Stimulated activated memory B cell treated with anti-CD40 and anti-IgM and Interleukin-4, amounts not matched to agents 10 μg/mL and 1 μg/mL and 100 μg/mL, for 72 hours (primary cell): ENCODE measurements around the gene DYNC1I1.

Experiments used
- ATAC-seq: fragments of 150-1000 bp; cut with Tn5 transposase; 2 replicates; pipeline ENCODE4 v1.10.0; 2021
- H3K27ac Mint-ChIP-seq: one replicate; pipeline ENCODE4 v1.8.0; 2022; ENCODE audit warnings: mild to moderate bottlenecking, mixed read lengths
- H3K27me3 Mint-ChIP-seq: one replicate; pipeline ENCODE4 v1.8.0; 2022; ENCODE audit warnings: mixed read lengths
- H3K36me3 Mint-ChIP-seq: one replicate; pipeline ENCODE4 v1.8.0; 2022; ENCODE audit warnings: mixed read lengths
- H3K4me1 Mint-ChIP-seq: one replicate; pipeline ENCODE4 v1.8.0; 2022; ENCODE audit warnings: mixed read lengths
- H3K4me3 Mint-ChIP-seq: one replicate; pipeline ENCODE4 v1.8.0; 2022; ENCODE audit warnings: mild to moderate bottlenecking, moderate library complexity, mixed read lengths
- H3K9me3 Mint-ChIP-seq: one replicate; pipeline ENCODE4 v1.8.0; 2022; ENCODE audit warnings: mixed read lengths

Gene DYNC1I1

DNA sequence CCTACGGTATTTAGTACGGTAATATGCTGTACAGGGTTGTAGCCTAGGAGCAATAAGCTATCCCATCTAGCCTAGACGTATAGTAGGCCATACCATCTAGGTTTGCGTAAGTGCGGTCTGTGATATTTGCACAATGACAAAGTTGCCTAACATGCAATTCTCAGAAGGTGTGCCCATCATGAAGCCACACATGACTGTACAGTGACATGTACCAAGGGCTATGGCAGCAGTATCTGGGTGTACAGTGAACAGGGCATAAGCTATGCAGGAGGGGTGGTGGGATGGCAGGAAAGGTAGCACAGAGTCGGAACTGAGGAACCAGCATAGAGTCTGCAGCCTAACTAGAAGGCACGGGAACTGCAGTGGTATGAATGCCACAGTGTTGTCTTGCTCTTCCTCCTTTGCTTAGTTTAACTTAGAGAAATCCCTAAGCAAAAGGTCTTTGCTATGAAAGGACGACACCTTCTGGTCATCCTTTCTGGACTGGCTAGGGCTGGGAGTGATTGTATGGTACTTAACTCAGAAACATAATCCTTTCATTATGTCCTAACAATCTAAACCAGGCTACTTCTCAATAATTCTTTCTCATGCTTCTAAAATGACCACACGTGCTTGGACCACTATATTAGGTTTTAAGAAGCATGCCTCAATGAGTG, 93.5 kb downstream of the DYNC1I1 start:
- Mint-ChIP-seq H3K9me3 (no peaks in the 10 kb centered on the region), H3K27ac (no peak overlapping the region), H3K36me3 (no peaks in the 10 kb centered on the region), H3K27me3 (no peaks in the 10 kb centered on the region), H3K4me1 (no peaks in the 10 kb centered on the region), H3K4me3 (no peak overlapping the region)
- ATAC-seq: no peak

DNA sequence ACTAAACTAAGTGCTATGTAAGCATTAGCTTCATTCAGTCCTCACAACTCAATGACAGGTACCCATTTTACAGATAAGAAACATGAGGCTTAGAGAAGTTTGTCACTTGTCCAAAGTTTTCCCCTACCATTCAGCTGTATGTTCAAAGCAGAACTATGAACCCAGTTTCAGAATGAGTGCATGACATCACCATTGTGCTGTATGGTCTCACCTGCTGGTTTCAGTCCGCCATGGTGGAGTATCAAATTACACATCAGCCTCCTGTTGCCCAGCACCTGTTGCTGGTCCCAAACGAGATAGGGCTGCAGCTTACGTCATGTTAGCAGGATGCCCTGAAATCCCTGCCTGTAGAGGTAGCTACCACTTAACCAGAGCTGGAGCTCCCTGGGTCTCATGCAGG, 95.0 kb downstream of the DYNC1I1 start:
- no peaks in the 10 kb centered on the region for H3K27me3 Mint-ChIP-seq
- no peaks in the 10 kb centered on the region for H3K36me3 Mint-ChIP-seq
- H3K4me1 Mint-ChIP-seq: peaks cover 6% of the 10 kb centered on the region
- H3K9me3 Mint-ChIP-seq: no peaks in the 10 kb centered on the region
- H3K27ac Mint-ChIP-seq: no peak overlapping the region
- ATAC-seq: peak; percentile 35
- H3K4me3 Mint-ChIP-seq: no peak overlapping the region

DNA sequence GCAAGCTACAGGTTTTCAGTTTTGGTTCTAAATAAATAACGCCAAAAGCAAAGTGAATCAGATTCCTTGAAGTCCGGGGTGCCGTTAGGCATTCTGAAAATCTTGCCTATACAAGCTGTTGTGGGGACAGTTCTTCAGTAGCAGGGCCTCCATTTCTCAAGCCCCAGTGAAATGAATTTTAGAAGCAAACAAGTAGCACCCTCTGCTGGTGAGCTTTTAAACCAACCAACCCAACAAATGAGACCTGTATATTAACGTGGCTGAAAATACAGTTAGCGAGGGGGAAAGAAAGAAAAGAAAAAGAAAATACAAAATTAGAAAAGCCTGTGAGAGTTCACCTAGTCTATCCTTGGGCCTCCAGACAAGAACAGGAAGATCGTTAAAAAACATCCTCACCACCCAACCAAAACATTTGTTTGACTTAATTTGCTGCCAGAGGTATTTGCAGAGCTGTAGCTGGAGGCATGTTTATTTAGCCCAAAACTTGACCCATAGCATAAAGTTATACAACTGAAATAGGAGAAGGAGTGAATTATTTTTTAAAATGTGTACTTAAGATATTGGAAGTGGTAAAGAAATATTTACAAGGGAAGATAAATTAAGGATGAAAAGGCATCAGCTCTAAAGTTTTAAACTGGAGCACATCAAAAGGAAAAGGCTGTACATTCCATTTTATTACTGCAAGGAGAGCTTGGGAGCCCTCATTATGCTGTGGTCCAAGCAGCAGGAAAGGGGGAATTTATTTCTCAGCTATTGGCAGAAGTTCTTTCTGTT, 98.9 kb downstream of the DYNC1I1 start:
- no peaks in the 10 kb centered on the region for H3K9me3 Mint-ChIP-seq
- no peak for ATAC-seq
- H3K4me3 Mint-ChIP-seq: no peak overlapping the region
- H3K27ac Mint-ChIP-seq: no peak overlapping the region
- peaks cover 20% of the 10 kb centered on the region for H3K27me3 Mint-ChIP-seq
- peaks cover 6% of the 10 kb centered on the region for H3K4me1 Mint-ChIP-seq
- H3K36me3 Mint-ChIP-seq: no peaks in the 10 kb centered on the region

DNA sequence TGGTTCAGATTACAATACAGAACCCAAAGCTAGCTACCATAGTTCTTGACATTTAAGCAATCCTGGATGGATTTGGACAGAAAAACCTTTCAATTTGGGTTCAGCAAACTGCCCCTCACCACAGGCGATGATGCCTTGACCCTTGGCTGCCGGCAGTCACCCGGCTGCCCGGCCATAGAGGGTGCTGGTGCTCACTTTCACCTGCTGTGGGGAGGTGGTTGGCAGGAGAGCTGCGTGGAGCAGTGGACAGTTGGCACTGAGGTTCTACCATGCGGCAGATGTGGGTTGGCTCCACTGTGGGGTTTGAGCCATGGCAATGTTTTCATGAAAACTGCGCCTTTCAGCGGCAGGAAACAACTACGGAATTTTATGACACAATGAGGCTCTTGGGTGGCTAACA, 99.5 kb downstream of the DYNC1I1 start:
- Mint-ChIP-seq H3K27ac (no peak overlapping the region), H3K4me3 (no peak overlapping the region), H3K9me3 (no peaks in the 10 kb centered on the region), H3K27me3 (peaks cover 23% of the 10 kb centered on the region), H3K4me1 (peaks cover 6% of the 10 kb centered on the region), H3K36me3 (no peaks in the 10 kb centered on the region)
- ATAC-seq: no peak

DNA sequence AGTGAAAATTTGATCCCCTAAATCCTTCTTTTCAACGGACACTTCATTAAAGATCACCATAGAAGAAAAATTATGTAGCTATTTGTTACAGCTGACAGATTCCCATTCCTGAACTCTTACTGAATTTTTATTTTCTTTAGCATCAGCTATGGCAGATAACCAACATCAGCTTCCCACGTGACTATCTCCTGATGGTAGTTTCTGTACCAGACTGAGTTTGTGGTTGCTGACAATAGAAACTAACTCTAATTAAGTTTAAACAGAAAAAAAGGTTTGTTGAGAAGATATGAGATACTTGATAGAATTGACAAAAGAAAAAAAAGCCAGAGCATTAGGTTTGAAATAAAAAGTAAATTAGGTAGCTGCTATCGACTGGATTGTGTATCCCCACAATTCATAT, 101.8 kb downstream of the DYNC1I1 start:
- peaks cover 23% of the 10 kb centered on the region for H3K27me3 Mint-ChIP-seq
- no peak overlapping the region for H3K4me3 Mint-ChIP-seq
- H3K9me3 Mint-ChIP-seq: peaks cover 9% of the 10 kb centered on the region
- ATAC-seq: no peak
- no peak overlapping the region for H3K27ac Mint-ChIP-seq
- H3K4me1 Mint-ChIP-seq: peaks cover 6% of the 10 kb centered on the region
- H3K36me3 Mint-ChIP-seq: no peaks in the 10 kb centered on the region

DNA sequence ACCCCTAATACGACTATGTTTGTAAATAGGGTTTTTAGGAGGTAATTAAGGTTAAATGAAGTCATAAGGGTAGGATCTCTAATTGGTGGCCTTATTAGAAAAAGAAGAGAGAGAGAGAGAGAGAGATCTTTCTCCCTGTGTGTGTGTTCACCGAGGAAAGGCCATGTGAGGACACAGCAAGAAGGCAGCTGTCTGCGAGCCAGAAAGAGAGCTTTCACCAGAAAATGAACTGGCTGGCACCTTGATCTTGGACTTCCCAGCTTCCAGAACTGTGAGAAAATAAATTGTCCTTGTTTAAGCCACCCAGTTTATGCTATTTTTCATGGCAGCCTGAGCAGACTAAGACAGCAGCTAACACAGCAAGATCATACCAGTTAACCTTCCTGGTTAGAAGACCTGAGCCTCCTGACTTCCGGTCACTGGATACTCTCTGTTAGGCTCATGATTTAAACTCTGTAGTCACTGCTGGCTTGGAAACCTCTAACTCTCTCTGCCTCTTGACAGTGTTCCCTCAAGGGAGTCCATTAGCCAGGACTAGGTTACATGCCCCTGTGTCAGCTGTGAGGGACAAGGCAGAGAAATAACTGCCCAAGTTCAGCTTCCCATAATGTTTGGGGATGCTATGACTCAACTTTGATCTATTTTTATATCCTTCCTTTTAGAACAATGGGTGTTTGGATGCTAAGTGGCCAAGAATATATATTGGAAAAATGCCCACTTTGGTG, 102.3 kb downstream of the DYNC1I1 start:
- H3K36me3 Mint-ChIP-seq: no peaks in the 10 kb centered on the region
- H3K27ac Mint-ChIP-seq: no peak overlapping the region
- peaks cover 6% of the 10 kb centered on the region for H3K4me1 Mint-ChIP-seq
- peaks cover 23% of the 10 kb centered on the region for H3K27me3 Mint-ChIP-seq
- H3K4me3 Mint-ChIP-seq: no peak overlapping the region
- H3K9me3 Mint-ChIP-seq: peaks cover 9% of the 10 kb centered on the region
- no peak for ATAC-seq

DNA sequence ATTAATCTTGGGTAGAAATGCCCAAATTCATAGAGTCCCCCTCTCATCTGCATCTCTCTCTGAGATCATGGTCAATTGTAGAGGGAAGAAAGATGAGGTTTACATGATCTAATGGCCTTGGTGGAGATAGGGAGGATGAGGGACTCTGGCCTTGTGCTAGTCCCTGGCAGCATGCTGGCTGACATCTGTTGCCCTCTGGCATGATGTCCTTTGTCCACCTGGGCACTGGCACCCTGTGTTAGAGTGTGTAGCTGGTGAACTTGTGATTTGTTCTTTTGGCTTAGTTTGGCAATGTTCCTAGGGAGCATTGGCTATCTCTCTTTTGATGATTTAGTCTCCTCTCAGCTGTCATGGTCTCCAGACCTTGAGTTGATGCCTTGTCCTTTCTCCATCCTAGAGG, 103.2 kb downstream of the DYNC1I1 start:
- H3K4me3 Mint-ChIP-seq: no peak overlapping the region
- H3K27me3 Mint-ChIP-seq: peaks cover 23% of the 10 kb centered on the region
- ATAC-seq: no peak
- H3K4me1 Mint-ChIP-seq: peaks cover 6% of the 10 kb centered on the region
- no peak overlapping the region for H3K27ac Mint-ChIP-seq
- H3K36me3 Mint-ChIP-seq: no peaks in the 10 kb centered on the region
- H3K9me3 Mint-ChIP-seq: peaks cover 9% of the 10 kb centered on the region

DNA sequence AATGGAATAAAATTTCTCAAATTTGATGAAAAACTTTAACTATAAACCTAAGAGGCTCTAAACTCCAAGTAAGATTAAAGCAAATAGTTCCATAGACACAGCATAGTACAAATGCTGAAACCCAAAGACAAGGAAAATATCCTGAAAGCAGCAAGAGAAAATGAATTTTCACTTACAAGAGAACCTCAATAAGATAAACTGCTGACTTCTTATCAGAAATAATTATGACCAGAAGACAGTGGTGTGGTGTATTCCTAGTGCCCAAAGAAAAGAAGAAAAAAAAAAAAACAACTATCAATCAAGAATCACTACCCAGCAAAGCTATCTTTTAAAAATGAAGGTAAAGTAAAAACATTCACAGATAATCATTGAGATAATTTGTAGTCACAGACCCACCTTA, 106.3 kb downstream of the DYNC1I1 start:
- Mint-ChIP-seq H3K4me1 (no peaks in the 10 kb centered on the region), H3K27ac (no peak overlapping the region), H3K36me3 (no peaks in the 10 kb centered on the region), H3K9me3 (peaks cover 9% of the 10 kb centered on the region), H3K4me3 (no peak overlapping the region), H3K27me3 (peaks cover 23% of the 10 kb centered on the region)
- no peak for ATAC-seq

DNA sequence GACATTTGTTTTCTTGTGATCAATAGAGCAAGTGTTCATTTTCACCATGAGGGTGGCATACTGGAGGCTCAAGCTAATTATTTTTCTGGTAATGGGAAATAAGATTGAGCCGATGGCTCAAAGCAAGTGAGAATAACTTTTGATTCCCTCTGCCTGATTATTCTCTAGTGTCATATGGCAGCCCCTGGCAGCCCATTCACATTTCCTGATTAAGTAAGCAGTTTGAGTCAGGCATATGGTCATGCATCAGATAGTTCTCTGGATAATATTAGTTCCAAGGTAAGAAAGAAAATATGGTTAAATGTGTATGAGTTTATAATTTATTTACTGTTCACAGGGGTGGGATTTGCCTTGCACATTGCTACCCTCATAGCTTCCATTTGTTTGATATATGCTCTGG, 109.2 kb downstream of the DYNC1I1 start:
- peaks cover 9% of the 10 kb centered on the region for H3K9me3 Mint-ChIP-seq
- H3K27ac Mint-ChIP-seq: no peak overlapping the region
- no peaks in the 10 kb centered on the region for H3K36me3 Mint-ChIP-seq
- H3K27me3 Mint-ChIP-seq: peaks cover 15% of the 10 kb centered on the region
- no peak for ATAC-seq
- no peaks in the 10 kb centered on the region for H3K4me1 Mint-ChIP-seq
- no peak overlapping the region for H3K4me3 Mint-ChIP-seq

DNA sequence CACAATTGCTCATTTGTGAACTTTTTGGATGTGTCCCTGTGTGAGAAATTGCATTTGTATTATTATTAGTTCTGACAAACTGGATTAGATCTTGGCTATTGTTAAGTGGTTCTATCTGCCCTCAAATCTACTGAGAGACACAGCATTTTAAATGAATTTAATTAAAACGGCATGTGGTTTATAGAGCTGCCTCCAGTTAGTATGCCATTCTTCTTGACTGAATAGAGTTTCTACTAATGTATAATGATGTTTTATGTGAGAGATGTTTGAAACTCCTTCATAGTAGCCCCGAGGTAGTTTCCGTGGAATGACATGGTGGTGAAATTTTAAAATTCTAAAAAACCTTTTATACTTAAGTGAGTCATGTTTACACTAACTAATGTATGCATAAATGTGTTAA, 110.9 kb downstream of the DYNC1I1 start:
- no peak overlapping the region for H3K27ac Mint-ChIP-seq
- ATAC-seq: no peak
- H3K4me1 Mint-ChIP-seq: no peaks in the 10 kb centered on the region
- H3K9me3 Mint-ChIP-seq: peaks cover 5% of the 10 kb centered on the region
- H3K36me3 Mint-ChIP-seq: no peaks in the 10 kb centered on the region
- H3K27me3 Mint-ChIP-seq: peaks cover 24% of the 10 kb centered on the region
- no peak overlapping the region for H3K4me3 Mint-ChIP-seq

DNA sequence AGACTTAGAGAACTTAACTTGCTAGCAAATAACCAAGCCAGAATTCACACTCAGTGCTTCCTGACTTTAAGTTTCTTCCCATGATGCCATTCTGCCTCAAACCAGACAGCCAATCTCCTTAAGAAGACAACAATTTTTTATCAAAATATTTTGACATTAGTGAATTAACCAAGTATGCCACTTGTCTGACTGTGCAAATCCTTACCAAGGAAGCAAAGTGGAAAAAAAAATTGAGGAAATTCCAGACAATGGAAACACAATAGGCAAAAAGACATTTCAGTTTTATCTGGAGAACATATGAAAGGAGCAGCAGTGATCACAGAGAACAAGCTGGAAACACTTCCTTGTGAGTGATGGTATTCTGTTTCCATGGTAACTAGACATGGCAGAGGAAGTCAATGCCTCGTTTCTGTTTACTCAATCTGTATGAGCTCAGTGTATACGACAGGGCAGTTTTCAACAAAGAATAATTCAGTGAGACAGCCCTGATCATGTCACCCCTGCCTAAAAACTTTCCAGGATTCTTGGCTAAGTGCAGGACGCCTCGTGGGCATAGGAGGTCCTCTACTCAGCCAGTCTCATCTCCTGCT, 114.2 kb downstream of the DYNC1I1 start:
- Mint-ChIP-seq H3K9me3 (peaks cover 2% of the 10 kb centered on the region), H3K4me1 (no peaks in the 10 kb centered on the region), H3K36me3 (no peaks in the 10 kb centered on the region), H3K27me3 (peaks cover 24% of the 10 kb centered on the region), H3K27ac (no peak overlapping the region), H3K4me3 (no peak overlapping the region)
- ATAC-seq: no peak

DNA sequence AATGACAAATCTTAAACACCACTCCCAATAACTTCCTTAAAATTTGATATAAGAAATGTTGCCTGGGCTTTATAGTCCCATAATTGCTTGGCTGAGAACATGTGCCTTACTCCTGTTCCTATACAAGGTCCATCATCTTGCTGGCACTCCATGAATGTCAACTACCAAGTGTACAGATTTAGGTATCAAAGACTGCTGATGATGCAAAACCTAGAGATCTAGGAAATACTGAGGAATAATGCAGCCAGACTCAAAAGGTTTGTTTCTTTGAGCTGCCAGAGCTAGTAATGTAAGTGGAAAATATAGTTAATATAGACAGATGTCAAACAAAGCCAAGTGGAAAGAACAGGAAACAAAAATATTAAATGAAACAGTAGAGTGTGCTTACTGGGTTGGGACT, 121.1 kb downstream of the DYNC1I1 start:
- H3K36me3 Mint-ChIP-seq: no peaks in the 10 kb centered on the region
- ATAC-seq: no peak
- peaks cover 2% of the 10 kb centered on the region for H3K9me3 Mint-ChIP-seq
- H3K4me1 Mint-ChIP-seq: no peaks in the 10 kb centered on the region
- H3K27ac Mint-ChIP-seq: no peak overlapping the region
- no peak overlapping the region for H3K4me3 Mint-ChIP-seq
- H3K27me3 Mint-ChIP-seq: no peaks in the 10 kb centered on the region

DNA sequence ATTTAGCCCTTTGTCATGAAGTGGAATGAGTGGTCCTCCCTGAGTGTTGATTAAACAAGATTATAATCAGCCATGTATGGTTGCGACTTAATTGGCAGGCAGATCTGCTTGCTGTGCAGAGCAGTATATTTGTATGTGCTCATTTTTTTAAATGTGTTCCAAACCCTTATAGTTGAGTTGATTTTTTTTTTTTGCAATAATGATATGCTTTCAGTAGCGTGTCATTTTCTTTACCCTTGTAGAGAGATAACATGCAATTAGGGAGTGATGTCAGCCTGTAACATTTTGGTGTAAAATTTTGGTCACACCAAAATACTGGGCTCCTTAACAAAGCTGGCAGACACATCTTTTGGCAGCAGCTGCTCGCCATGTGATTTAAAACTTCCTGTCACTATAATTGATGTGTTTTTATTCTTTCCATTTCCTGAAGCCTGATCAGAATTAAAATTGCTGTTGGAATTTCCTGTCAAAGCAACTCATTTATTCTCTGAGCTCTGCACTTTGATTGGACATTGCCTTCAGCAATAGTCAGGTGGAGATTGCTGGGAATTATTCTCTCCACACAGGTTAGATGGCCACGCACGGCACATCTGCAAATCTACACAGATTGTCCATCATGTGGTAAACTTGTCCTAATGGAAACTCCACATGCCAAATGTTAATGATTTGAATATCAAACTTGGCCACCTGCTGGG, 125.3 kb downstream of the DYNC1I1 start:
- H3K27ac Mint-ChIP-seq: no peak overlapping the region
- H3K27me3 Mint-ChIP-seq: no peaks in the 10 kb centered on the region
- no peaks in the 10 kb centered on the region for H3K4me1 Mint-ChIP-seq
- H3K36me3 Mint-ChIP-seq: no peaks in the 10 kb centered on the region
- no peaks in the 10 kb centered on the region for H3K9me3 Mint-ChIP-seq
- no peak for ATAC-seq
- H3K4me3 Mint-ChIP-seq: no peak overlapping the region

DNA sequence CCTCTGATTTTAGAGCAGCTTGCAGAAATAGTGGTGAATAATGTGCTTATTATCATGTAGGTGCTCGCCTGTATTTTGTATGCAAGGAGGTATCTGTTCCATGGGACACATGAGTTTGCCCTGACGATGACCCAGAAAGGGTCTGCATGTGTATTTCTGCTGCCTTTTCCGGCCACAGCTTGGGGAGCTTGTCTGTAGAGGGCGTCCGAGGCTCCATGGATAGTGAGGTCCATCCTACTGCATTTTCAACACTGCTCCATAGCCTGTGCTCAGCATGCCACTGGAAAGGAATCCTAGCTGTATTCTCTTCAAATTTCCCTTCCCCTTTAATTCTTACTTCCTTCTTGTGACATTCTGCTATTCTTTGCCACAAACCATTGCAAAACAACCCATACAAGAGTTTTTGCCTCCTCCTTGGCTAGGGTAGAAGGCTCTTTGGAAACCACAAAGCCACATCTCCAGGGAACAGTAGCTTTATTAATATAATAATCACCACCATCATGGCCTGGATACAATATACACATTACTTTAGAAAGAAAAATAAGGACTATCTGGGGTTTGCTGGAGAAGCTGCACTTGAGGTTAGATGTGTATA, 127.7 kb downstream of the DYNC1I1 start:
- no peak overlapping the region for H3K27ac Mint-ChIP-seq
- H3K4me1 Mint-ChIP-seq: no peaks in the 10 kb centered on the region

DNA sequence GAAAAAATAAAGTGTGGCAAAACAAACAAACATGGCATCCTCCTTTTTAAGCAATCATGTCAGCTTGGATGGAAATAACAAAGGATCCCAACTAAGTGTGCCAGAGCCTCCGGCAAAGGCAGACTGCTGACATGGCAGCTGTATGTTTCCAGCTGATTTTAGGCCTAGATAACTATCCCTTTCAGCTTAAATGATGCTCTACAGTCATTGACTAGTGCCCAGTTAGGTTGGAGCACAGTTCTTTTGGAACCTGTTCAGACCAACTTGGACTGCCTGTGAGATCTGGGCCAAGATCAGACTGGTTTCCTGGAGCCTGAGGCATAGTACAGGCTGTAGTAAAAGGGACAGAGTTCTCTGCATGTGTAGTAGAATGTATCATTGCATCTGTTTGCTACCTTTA, 128.7 kb downstream of the DYNC1I1 start:
- Mint-ChIP-seq H3K4me1 (no peaks in the 10 kb centered on the region), H3K9me3 (no peaks in the 10 kb centered on the region), H3K36me3 (no peaks in the 10 kb centered on the region), H3K27me3 (no peaks in the 10 kb centered on the region), H3K4me3 (no peak overlapping the region), H3K27ac (no peak overlapping the region)
- no peak for ATAC-seq

More for the DNA sequence above, 127.7 kb downstream of the DYNC1I1 start:
- no peaks in the 10 kb centered on the region for H3K36me3 Mint-ChIP-seq
- no peaks in the 10 kb centered on the region for H3K9me3 Mint-ChIP-seq
- H3K27me3 Mint-ChIP-seq: no peaks in the 10 kb centered on the region
- ATAC-seq: no peak
- no peak overlapping the region for H3K4me3 Mint-ChIP-seq
